CD4-positive, alpha-beta T cell treated with Interleukin-2 at 100 ng/mL for 4 hours (primary cell): ENCODE data around the gene PRAMEF20.

ENCODE experiments used
- DNase-seq: peaks from one replicate; pipeline ENCODE4 v3.0.0-alpha.2; 2020; ENCODE audit warnings: low spot score

Gene PRAMEF20

DNA sequence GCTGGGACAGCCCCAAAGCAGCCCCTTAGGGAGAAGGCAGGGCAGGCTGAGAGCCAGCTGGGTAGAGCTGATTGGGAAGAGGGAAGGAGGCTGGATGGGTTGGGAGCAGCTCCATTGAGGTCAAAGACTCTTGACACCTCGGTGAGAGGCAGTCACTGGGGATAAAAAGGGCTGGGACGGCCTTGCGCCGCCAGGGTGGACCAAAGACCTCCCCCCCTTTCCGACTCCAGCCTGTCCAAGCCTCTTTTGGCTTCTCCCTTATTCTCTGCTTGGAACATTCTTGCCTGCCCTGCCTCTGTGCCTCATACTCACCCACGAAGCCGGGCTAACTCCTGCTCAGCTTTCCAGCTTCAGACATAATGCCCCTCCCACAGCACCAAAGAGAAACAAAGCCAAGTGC is 52.4 kb downstream of the PRAMEF20 start:
- DNase-seq: no peak

DNA sequence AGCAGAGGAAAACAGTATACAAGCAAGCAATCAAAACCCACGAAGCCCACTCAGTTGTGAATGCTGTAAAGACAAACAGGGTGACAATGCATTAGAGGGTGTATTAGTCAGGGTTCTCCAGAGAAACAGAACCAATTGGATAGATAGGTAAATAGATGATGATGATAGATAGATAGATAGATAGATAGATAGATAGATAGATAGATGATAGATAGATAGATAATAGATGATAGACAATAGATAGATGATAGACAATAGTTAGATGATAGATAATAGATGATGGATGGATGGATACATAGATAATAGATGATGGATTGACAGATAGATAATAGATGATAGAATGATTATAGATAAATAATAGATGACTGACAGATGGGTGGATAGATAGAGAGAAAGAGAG is 55.3 kb downstream of the PRAMEF20 start:
- no peak for DNase-seq

DNA sequence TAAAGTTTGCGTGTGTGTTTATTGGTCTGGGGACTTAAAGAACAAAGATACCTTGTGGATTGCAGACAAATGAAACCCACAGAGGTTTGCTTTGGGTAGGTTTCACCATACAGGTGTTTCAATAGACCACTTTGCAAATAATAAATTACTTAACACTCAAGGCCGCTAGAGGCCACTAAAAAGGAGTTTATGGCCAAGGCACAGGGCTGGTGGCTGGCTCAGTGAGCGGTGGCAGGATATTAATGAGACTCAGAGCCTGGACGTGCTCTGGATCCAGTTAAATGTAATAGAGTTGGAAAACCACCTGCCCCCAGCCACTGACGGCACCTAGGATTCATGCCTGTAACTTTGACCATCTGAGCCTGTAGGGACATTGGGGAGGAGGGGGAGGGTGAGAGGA is 59.1 kb downstream of the PRAMEF20 start:
- no peak for DNase-seq
